SU-DHL-6 (cell line): Measurements from ENCODE around the gene ANGPTL2.

Experiments used
- H2AFZ ChIP-seq: fragments of 200-600 bp; sonication (generic); 2 replicates; pipeline ENCODE4 v1.6.1; 2014; ENCODE audit warnings: low read depth, mild to moderate bottlenecking, moderate library complexity, mixed read lengths, antibody characterized with exemption, low read length; ENCODE audit not compliant: severe bottlenecking
- H3F3A ChIP-seq: fragments of 200-600 bp; shearing (Covaris generic); 2 replicates; pipeline ENCODE4 v1.6.0; 2016; ENCODE audit warnings: antibody characterized with exemption, mild to moderate bottlenecking; ENCODE audit not compliant: insufficient read depth
- H3K27ac ChIP-seq: fragments of 200-600 bp; sonication (generic); 2 replicates; pipeline ENCODE4 v1.5.1; 2016; ENCODE audit warnings: low read depth, mild to moderate bottlenecking, low read length, moderate library complexity, mixed read lengths
- H3K27me3 ChIP-seq: fragments of 200-600 bp; sonication (generic), shearing (Covaris generic); 2 replicates; pipeline ENCODE4 v1.6.0; 2014; ENCODE audit warnings: mild to moderate bottlenecking, low read length
- H3K36me3 ChIP-seq: fragments of 200-600 bp; sonication (generic); 2 replicates; pipeline ENCODE4 v1.6.1; 2014; ENCODE audit warnings: mild to moderate bottlenecking, low read length, mixed read lengths
- H3K4me2 ChIP-seq: fragments of 300-600, 200-600 bp; shearing (Covaris generic), sonication (generic); 2 replicates; pipeline ENCODE4 v1.6.0; 2014; ENCODE audit warnings: low read length, low read depth, mild to moderate bottlenecking; ENCODE audit not compliant: poor library complexity, severe bottlenecking
- H3K4me3 ChIP-seq: fragments of 200-600 bp; sonication (generic); 2 replicates; pipeline ENCODE4 v1.5.1; 2014; ENCODE audit warnings: antibody characterized with exemption, low read length, mild to moderate bottlenecking, mixed read lengths; ENCODE audit not compliant: insufficient read depth, poor library complexity, severe bottlenecking
- H3K79me2 ChIP-seq: fragments of 200-600 bp; sonication (generic); 2 replicates; pipeline ENCODE4 v1.6.1; 2014; ENCODE audit warnings: mild to moderate bottlenecking, low read length, moderate library complexity; ENCODE audit not compliant: insufficient read depth
- H3K9ac ChIP-seq: fragments of 200-600 bp; sonication (generic); 2 replicates; pipeline ENCODE4 v1.7.0; 2014; ENCODE audit warnings: mild to moderate bottlenecking, low read length
- H3K9me2 ChIP-seq: fragments of 200-600 bp; sonication (generic); replicated peaks from 2 replicates; pipeline ENCODE4 v1.6.1; 2014; ENCODE audit warnings: low read length; ENCODE audit not compliant: insufficient read depth
- H3K9me3 ChIP-seq: fragments of 200-600 bp; sonication (generic); 2 replicates; pipeline ENCODE4 v1.6.1; 2014; ENCODE audit warnings: low read length, mixed read lengths; ENCODE audit not compliant: insufficient read depth
- H4K20me1 ChIP-seq: fragments of 200-600 bp; sonication (generic); 2 replicates; pipeline ENCODE4 v1.6.1; 2014; ENCODE audit warnings: low read depth, mild to moderate bottlenecking, antibody characterized with exemption, low read length, moderate library complexity, mixed read lengths
- CTCF ChIP-seq: fragments of 200-600 bp; sonication (generic); IDR thresholded peaks from one replicate; pipeline ENCODE4 v1.5.1; 2017; ENCODE audit warnings: antibody characterized with exemption, mild to moderate bottlenecking, low read length, moderate library complexity; ENCODE audit not compliant: insufficient read depth, poor library complexity, severe bottlenecking
- EZH2phosphoT487 ChIP-seq: fragments of 200-600 bp; sonication (generic), shearing (Covaris generic); conservative IDR thresholded peaks from 2 replicates; pipeline ENCODE4 v1.6.1; 2018; ENCODE audit warnings: mild to moderate bottlenecking, antibody characterized with exemption, low read length, moderate library complexity, mixed read lengths

ANGPTL2 gene

GRCh38 chr9:127045148-127045547 is 77.3 kb downstream of the ANGPTL2 start:
- no peak for TF ChIP-seq CTCF
- TF ChIP-seq EZH2phosphoT487: no peak
- no peaks in the 10 kb centered on the region for H3K36me3 ChIP-seq
- no peaks in the 10 kb centered on the region for H4K20me1 ChIP-seq

GRCh38 chr9:127039492-127039891 is 82.9 kb downstream of the ANGPTL2 start:
- no peak overlapping the region for H3K27ac ChIP-seq
- no peaks in the 10 kb centered on the region for H3K79me2 ChIP-seq
- no peaks in the 10 kb centered on the region for H3K9me2 ChIP-seq
- no peak overlapping the region for H3K4me3 ChIP-seq
- H4K20me1 ChIP-seq: no peaks in the 10 kb centered on the region
- H2AFZ ChIP-seq: no peak overlapping the region
- H3F3A ChIP-seq: no peaks in the 10 kb centered on the region
- H3K9me3 ChIP-seq: no peaks in the 10 kb centered on the region
- no peak overlapping the region for H3K4me2 ChIP-seq
- TF ChIP-seq CTCF (no peak), EZH2phosphoT487 (no peak)
- no peaks in the 10 kb centered on the region for H3K27me3 ChIP-seq
- H3K36me3 ChIP-seq: no peaks in the 10 kb centered on the region
- no peak overlapping the region for H3K9ac ChIP-seq

More at GRCh38 chr9:127045148-127045547, 77.3 kb downstream of the ANGPTL2 start:
- H2AFZ ChIP-seq: no peak overlapping the region
- no peaks in the 10 kb centered on the region for H3F3A ChIP-seq
- no peak overlapping the region for H3K9ac ChIP-seq
- no peaks in the 10 kb centered on the region for H3K79me2 ChIP-seq
- no peaks in the 10 kb centered on the region for H3K27me3 ChIP-seq
- no peak overlapping the region for H3K27ac ChIP-seq
- H3K9me3 ChIP-seq: no peaks in the 10 kb centered on the region
- no peak overlapping the region for H3K4me2 ChIP-seq
- no peaks in the 10 kb centered on the region for H3K9me2 ChIP-seq
- no peak overlapping the region for H3K4me3 ChIP-seq

DNA sequence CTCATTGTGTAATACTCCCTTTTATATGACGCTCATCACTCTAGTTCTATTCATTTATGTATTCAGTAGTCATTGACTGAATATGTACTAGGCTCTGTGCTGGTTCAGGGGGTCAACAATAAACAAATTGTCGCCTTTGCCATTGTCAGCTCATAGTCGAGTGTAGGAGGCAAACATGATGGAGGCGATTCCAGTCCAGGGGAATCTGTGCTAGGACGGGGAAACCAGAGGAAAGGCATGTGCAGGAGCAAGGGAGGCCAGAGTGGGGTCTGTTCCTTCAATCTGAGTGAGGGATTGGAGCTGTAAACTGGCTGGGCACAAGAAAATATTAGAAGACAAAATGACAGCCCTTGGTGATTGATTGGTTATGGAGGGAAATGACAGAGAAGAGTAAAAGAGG is 83.9 kb downstream of the ANGPTL2 start:
- Histone ChIP-seq H4K20me1 (no peaks in the 10 kb centered on the region), H3K36me3 (no peaks in the 10 kb centered on the region), H3K4me2 (no peak overlapping the region), H3K4me3 (no peak overlapping the region), H2AFZ (no peak overlapping the region), H3K9me2 (no peaks in the 10 kb centered on the region), H3K79me2 (no peaks in the 10 kb centered on the region), H3K27me3 (no peaks in the 10 kb centered on the region), H3K27ac (no peak overlapping the region), H3K9me3 (no peaks in the 10 kb centered on the region), H3F3A (no peaks in the 10 kb centered on the region), H3K9ac (no peak overlapping the region)
- TF ChIP-seq CTCF (no peak), EZH2phosphoT487 (no peak)
